HG03571 (cell line): Measurements from ENCODE around the gene TRMT6.

Source experiments
- ATAC-seq: cut with Tn5 transposase; IDR thresholded peaks from one replicate; pipeline ENCODE4 v1.9.1; 2021; ENCODE audit not compliant: unreplicated experiment

The TRMT6 gene

DNA sequence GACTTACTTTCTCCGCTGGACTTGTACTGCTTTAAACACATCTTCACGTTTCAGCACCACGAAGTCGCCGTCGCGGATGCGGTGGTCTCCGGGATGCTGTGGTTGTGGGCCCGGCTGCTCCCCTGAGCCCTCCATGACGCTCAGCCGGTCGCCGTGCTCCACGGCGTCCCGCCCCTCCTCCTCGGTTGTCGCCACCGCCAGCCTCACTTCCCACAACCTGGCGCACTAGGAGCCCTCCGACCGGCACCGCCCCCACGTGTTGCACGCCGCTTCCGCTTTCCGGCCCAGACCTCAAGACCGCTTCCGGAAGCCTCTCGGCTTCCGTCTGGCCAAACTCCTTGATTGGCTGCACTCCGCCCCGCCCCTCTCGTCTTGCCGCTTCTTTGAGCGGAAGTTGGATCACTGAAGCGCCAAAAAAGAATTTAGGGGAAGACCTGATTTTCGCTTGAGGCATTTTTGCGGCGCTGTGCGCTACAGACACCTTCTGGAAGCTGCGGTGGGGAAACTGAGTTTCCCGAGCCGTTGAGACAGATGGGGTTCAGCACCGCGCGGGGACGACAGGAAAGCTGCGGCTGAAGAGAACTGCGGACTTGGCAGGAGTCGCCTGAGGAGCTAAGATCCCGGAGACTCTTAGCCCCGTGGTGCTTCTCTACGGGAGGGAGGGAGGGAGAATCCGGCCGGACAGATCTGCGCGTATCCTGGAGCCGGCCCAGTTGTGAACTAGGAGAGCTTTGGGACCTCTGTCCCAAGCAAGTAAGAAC, at the start of gene TRMT6, which contains the start of gene MCM8:
TRMT6 (minus strand) TSS at position 263 of the 761 bp plus-strand sequence; CDS start at position 135, 128 bp downstream.
MCM8 (plus strand) TSS at position 382 of the 761 bp plus-strand sequence. CDS start 1,364 bp downstream, outside the sequence.
- ATAC-seq = peak; percentile 96

DNA sequence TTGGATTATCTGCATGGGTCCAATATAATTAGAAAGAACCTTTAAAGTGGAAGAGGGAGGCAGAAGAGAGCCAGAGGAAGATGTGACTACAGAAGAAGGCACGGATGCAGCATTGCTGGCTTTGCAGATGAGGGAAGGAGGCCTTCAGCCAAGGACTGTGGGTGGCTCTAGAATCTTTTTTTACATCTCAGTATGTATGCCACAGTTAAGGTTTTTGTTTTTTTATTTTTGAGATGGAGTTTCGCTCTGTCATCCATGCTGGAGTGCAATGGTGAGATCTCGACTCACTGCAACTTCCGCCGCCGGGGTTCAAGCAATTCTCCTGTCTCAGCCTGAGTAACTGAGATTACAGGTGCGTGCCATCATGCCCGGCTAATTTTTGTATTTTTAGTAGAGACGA, 49.5 kb upstream of the TRMT6 start:
- ATAC-seq = no peak

GRCh38 chr20:5996765-5997164, 46.4 kb upstream of the TRMT6 start:
- peak; percentile 84 for ATAC-seq

DNA sequence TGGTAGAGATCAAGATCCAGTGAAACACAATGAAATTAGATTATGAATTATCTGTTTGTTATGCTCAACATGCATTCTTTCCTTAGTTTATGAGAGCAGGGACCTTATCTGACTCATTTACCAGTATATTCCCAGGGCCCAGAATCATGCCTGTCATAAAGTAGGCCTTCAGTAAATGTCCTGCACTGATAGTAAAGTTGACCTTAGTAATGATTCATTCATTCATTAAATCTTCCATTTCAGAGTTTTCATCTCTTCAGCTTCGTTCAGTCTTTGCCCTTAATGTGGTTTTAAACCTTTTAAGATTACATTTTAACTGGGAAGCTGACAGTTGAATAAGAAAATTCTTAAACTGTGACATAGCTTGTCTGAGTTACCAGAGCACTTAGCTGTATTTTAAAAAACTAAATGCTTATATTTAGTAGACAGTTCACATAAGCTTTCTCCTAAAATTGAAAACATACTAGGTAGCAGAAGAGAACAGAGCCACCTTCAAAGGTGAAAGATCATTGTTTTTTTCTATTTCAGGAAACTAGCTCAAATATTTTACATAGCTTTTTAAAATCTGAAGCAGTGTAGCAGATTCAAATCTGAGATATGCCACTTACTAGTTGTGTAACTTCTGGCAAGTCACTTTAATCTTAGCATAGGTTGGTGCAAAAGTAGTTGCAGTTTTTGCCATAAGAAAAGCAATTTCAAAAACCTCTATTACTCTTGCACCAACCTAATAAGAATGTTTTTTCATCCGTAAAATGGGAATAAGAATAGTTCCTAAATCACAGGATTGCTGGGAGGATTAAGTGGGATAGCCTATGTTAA, 41.5 kb upstream of the TRMT6 start:
- no peak for ATAC-seq

- ATAC-seq = no peak
These were observed 40.6 kb upstream of the TRMT6 start for GRCh38 chr20:5990946-5991345.

DNA sequence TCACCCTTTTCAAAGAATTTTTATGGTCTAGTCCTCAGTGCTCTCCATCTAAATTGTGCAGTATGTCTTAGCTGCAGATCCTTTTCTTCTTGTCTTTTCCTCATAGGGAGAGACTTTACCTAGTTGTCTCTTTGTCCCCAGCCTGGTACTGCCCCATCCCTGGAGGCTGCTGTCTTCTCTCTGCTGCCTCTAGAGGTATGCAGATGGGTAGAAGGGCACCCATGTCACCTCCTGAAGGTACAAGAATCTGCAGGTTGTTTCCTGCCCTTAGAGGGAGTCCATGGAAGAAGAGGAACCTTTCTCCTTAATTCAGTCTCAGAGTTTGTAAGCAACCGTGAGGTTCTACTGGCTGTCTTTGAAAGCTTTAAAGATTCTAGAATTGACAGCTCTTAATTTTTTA, 39.2 kb upstream of the TRMT6 start:
- no peak for ATAC-seq

DNA sequence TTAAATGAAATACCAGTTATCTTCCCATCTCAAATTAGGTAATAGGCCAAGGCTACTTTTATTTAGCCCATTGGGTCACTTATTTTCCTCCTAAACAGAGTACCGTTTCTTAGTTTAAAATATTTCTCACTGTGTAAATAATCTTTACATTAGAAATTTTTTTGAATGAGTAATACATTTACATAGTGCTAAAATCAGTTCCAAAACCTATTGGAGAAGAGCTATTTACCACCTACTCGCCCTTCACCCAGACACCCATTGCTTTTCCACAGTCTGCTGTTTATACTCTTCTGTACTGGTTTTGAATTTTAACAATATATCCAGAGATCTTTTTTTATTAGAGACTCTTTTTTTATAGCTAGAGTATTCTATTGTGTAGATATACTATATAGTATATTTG, 37.0 kb upstream of the TRMT6 start:
- ATAC-seq = no peak

DNA sequence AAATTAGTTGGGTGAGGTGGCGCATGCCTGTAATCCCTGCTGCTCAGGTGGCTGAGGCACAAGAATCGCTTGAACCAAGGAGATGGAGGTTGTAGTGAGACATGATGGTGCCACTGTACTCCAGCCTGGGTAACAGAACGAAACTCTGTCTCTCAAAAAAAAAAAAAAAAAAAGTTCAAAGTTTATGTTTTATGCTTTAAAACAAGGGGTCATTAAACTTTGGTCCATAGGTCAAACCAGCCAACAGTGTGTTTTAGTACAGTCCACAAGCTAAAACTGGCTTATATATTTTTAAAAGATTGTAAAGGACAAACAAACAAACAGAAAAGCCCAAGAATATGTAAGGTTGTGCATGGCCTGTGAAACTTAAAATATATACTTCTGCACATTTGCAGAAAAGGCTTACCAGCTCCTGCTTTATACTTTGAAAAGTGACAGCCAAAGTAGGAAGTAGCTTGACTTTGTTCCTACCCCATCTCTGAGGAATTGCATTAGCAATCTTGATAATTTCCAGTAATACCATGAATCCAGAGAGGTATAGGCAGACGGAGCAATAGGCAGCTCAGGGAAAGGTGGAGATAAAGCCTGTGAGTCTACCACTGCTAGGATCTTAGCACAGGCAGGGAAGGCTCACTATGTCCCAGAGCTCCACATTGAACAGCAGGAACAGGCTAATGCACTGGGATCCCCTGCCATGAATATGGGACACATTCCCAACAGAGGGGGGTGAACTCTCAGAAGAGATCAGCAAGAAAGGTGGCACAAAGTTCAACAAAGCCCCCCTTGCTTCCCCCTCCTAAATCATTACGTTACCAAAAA, 30.6 kb upstream of the TRMT6 start:
- no peak for ATAC-seq

GRCh38 chr20:5979801-5980200, 29.5 kb upstream of the TRMT6 start:
- no peak for ATAC-seq

- ATAC-seq = no peak
These were observed 27.6 kb upstream of the TRMT6 start for GRCh38 chr20:5977975-5978374.

- ATAC-seq = no peak
These were observed 26.9 kb upstream of the TRMT6 start for GRCh38 chr20:5977223-5977622.

DNA sequence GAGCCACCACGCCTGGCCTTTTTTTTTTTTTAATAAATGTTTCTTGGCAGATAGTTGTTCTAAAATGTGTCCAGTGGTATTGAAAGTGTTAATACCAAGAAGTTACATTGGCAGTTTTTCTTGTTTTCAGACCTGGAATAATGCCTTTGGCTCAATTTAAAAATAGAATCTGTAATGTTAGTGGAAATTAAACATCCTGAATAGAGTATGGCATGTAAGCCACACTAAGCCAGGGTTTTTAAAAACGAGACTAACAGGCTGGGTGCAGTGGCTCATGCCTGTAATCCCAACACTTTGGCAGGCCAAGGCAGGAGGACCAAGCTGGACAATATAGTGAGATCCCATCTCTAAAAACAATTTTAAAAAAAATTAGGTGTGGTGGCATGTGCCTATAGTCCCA, 25.4 kb upstream of the TRMT6 start:
- no peak for ATAC-seq

GRCh38 chr20:5974531-5974930, 24.2 kb upstream of the TRMT6 start:
- no peak for ATAC-seq

GRCh38 chr20:5973971-5974370, 23.6 kb upstream of the TRMT6 start:
- ATAC-seq = no peak

GRCh38 chr20:5973172-5973571, 22.8 kb upstream of the TRMT6 start:
- no peak for ATAC-seq

DNA sequence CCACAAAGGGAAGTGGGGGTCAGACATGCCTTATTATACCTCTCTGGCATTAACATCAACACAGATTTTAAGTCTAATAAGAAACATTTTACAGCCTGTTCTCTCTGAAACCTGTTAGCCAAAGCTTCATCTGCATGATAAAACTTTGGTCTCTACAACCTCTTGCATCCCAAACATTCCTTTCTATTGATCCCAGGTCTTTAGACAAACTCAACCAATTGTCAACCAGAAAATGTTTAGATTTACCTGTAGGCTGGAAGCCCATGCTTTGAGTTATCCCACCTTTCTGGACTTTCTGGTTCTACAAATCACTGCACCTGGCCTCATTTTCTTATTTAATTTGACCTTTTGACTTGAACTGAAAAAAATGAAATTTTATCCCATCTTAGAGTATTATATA, 20.9 kb upstream of the TRMT6 start:
- ATAC-seq = no peak

DNA sequence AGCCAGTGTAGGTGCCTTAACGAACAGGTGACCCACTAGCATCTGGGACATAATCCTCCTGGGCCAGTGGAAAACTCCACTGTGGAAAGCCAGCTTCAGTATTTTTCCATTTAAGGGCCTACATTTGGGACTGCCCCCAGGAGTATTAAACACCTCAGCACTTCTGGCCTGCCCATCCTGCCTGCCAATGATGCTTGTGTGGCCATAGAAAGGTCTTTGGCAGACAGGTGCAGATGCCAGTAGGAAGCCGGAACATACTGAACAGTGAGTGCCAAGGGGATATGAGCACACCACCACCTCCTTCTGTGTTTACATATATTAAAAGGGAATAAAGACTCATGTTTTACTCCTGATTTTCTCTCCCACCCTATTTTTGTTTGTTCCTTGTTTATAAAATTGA, 20.0 kb upstream of the TRMT6 start:
- no peak for ATAC-seq

DNA sequence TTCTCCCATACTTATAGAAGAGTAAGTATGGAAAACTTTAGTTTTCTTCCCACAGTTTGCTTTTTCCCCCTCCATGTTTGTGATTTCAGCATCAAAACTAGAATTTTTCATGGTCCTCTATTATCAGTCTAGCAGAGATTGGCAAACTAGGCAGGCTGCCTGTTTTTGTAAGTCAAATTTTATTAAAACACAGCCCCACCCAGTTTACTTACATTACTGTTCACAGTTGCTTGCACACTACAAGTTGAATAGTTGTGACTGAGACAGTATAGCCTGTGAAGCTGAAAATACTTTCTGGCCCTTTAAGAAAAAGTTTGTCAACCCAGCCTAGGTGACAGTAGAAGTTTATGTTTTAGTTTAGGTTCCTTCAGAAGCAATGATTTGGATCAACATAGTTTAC, 19.6 kb upstream of the TRMT6 start:
- no peak for ATAC-seq

DNA sequence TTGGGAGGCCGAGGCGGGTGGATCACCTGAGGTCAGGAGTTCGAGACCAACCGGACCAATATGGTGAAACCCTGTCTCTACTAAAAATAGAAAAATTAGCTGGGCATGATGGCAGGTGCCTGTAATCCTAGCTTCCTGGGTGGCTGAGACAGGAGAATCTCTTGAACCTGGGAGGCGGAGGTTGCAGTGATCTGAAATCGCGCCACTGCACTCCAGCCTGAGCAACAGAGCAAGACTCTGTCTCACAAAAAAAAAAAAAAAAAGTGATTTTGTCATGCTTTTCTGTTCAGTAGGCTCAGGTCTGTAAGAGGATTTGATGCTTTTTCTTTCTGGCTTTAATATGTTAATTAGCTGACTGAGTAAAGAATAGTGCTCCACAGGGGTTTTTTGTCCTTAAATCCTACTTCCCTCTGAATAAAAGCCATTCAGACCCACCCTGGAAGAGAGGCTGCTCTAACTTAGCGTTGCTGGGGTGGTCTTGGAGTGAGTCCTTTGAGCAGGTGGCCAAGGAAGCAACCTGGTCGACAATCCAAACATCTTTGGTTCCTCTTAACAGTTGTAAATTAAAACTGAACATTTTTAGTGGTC, 19.1 kb upstream of the TRMT6 start:
- ATAC-seq = no peak

GRCh38 chr20:5968462-5968861, 18.1 kb upstream of the TRMT6 start:
- no peak for ATAC-seq

GRCh38 chr20:5967469-5967868, 17.1 kb upstream of the TRMT6 start:
- ATAC-seq = no peak
